BJ (cell line): ENCODE data around the gene VAT1L. TPM values are rescaled to one million over a fixed set of nuclear protein-coding genes. Genes with fewer than 3 reads are reported as not detected.

ENCODE experiments used
- CTCF ChIA-PET: fragments of 350-600 bp; formaldehyde crosslinking; extraction: SDS; loops from one replicate; lab custom pipeline; 2021; ENCODE audit warnings: antibody characterized with exemption, inconsistent platforms; lab: Yijun Ruan, JAX
- POLR2A ChIA-PET: fragments of 300-600 bp; sonication (Branson Sonifier 250); formaldehyde crosslinking; extraction: SDS; loops from one replicate; lab custom pipeline; 2021; ENCODE audit warnings: antibody characterized with exemption; lab: Charles Lee
- DNase-seq: peaks from one replicate; pipeline ENCODE4 v3.0.0-alpha.2; 2011; ENCODE audit warnings: low read depth
- H3K27me3 ChIP-seq: 2 replicates; pipeline ENCODE4 v1.6.0; 2011; ENCODE audit warnings: low read length; ENCODE audit not compliant: control insufficient read depth, insufficient read depth
- H3K36me3 ChIP-seq: 2 replicates; pipeline ENCODE4 v1.5.1; 2011; ENCODE audit warnings: low read length; ENCODE audit not compliant: control insufficient read depth, insufficient read depth
- H3K4me3 ChIP-seq: 2 replicates; pipeline ENCODE4 v1.5.1; 2011; ENCODE audit warnings: low read depth, mild to moderate bottlenecking, control low read depth, low read length
- CTCF ChIP-seq: IDR thresholded peaks from 2 replicates; pipeline ENCODE4 v1.5.1; 2011; ENCODE audit warnings: low read depth, mild to moderate bottlenecking, control low read depth, inconsistent platforms, low read length, moderate library complexity; ENCODE audit not compliant: insufficient read depth
- polyA plus RNA-seq: library from polyadenylated mRNA; depleted of rRNA; stranded (reverse); fragments of >200 nt; gene quantifications from 2 replicates; pipeline ENCODE4 v1.2.3, GENCODE V29; 2011

Gene VAT1L
- polyA plus RNA-seq, 1 experiment: 4.7 TPM

- no peak for TF ChIP-seq CTCF
- Histone ChIP-seq H3K4me3 (no peak overlapping the region), H3K36me3 (no peaks in the 10 kb centered on the region), H3K27me3 (no peaks in the 10 kb centered on the region)
- ChIA-PET CTCF (no interaction called here), POLR2A (no interaction called here)
- no peak for DNase-seq
These were observed 28.5 kb upstream of the VAT1L start for GRCh38 chr16:77759821-77760220.

GRCh38 chr16:77760800-77761199 lies 27.6 kb upstream of the VAT1L start:
- no peak for TF ChIP-seq CTCF
- CTCF ChIA-PET: interaction anchor here (1.1 kb wide), 1 partner anchor 20 kb away, joined by 3 read pairs; no protein-coding TSS in a partner anchor
- no peaks in the 10 kb centered on the region for H3K36me3 ChIP-seq
- POLR2A ChIA-PET: no interaction called here
- no peak overlapping the region for H3K4me3 ChIP-seq
- no peaks in the 10 kb centered on the region for H3K27me3 ChIP-seq
- no peak for DNase-seq

GRCh38 chr16:77761204-77761603 lies 27.2 kb upstream of the VAT1L start:
- POLR2A ChIA-PET: no interaction called here
- H3K36me3 ChIP-seq: no peaks in the 10 kb centered on the region
- no peaks in the 10 kb centered on the region for H3K27me3 ChIP-seq
- CTCF ChIA-PET: interaction anchor here (1.1 kb wide), 1 partner anchor 19 kb away, joined by 3 read pairs; no protein-coding TSS in a partner anchor
- H3K4me3 ChIP-seq: no peak overlapping the region
- no peak for DNase-seq
- no peak for TF ChIP-seq CTCF

- Histone ChIP-seq H3K4me3 (no peak overlapping the region), H3K27me3 (no peaks in the 10 kb centered on the region), H3K36me3 (no peaks in the 10 kb centered on the region)
- TF ChIP-seq CTCF: no peak
- ChIA-PET CTCF (no interaction called here), POLR2A (no interaction called here)
- DNase-seq: no peak
These were observed 26.1 kb upstream of the VAT1L start for GRCh38 chr16:77762262-77762661.

GRCh38 chr16:77763994-77764393 lies 24.4 kb upstream of the VAT1L start:
- CTCF ChIA-PET: interaction anchor here (0.6 kb wide), 1 partner anchor 10 kb away, joined by 3 read pairs; no protein-coding TSS in a partner anchor
- POLR2A ChIA-PET: no interaction called here
- no peak for DNase-seq
- no peaks in the 10 kb centered on the region for H3K27me3 ChIP-seq
- no peak overlapping the region for H3K4me3 ChIP-seq
- H3K36me3 ChIP-seq: no peaks in the 10 kb centered on the region
- no peak for TF ChIP-seq CTCF
